Activated CD4-positive, alpha-beta T cell treated with anti-CD3 and anti-CD28 coated beads, Interleukin-2, Interleukin-6, amounts not matched to agents 100 ng/mL and 50 ng/mL, durations not matched to agents 16 hours and 8 hours (primary cell): Measurements from ENCODE around the gene REELD1.
A peak's percentile ranks its signal among the peaks of the same experiment; 100 is the strongest.

Experiments used
- DNase-seq: peaks from one replicate; pipeline ENCODE4 v3.0.0-alpha.2; 2020

REELD1 gene

DNA sequence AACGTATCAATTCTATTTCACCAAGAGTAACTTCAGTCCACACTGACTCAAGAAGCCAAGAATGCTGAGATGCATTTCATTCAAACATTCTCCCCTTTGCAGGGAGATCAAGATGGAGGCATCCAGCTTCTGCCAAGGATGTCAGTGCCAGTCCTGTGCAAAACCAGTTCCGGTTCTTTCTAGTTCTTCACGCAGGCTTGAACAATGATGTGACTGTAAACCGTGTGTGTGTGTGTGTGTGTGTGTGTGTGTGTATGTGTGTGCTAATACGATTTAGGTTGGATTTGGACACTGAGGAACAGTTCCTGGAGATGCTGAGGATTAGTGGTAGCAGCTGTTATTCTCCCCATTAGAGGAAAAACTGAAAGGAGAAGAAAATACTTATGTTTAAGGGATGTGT lies at the start of gene REELD1:
Gene REELD1, plus strand, starts transcription at position 301 of the 400 bp plus-strand sequence. CDS start 2,415 bp downstream, outside the sequence.
- DNase-seq: no peak

- DNase-seq: no peak
Measured at GRCh38 chr4:146165221-146165620, 49.1 kb upstream of the REELD1 start.

GRCh38 chr4:146165840-146166239 lies 48.5 kb upstream of the REELD1 start:
- DNase-seq: no peak

DNA sequence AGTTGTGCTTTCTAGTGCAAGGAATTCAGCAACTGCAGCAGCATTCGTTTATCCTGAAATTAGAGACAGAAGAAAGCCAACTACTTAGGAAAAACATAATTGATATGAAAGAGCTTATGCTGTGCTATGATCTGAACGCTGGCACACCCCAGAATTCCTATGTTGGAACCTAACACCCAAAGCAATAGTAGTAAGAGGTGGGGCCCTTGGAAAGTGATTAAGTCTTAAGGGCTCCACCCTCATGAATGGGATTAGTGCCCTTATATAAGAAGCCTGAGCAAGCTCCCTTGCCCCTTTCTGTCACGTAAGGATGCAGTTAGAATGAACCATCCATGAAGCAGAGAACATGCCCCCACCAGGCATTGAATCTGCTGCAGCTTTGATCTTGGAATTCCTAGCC lies 44.2 kb upstream of the REELD1 start:
- DNase-seq: no peak

GRCh38 chr4:146175541-146176453 lies 38.5 kb upstream of the REELD1 start, which contains the start of gene LSM6:
LSM6 (plus strand) TSS chr4:146175718; CDS start chr4:146182922, 7,204 bp downstream.
- peak; percentile 90 for DNase-seq

GRCh38 chr4:146176891-146177290 lies 37.4 kb upstream of the REELD1 start:
- no peak for DNase-seq

DNA sequence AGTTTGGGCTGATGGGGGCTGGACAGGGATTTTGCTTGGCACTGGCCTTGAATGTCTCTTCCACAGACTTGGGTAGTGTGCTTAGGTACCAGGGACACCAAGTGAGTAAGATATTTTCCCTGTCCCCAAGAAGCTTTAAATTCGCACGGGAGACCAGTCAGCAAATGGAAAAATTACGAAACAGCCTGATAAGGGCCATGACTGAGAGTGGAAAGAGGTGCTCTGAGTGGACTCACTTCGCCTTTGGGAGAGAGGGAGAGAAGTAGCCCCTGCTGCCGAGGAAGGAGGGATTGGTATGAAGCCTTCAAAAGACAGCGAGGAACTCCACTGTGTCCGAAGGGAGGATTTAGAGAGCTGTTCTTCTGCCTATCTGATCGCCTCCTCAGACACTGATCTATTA lies 36.2 kb upstream of the REELD1 start:
- no peak for DNase-seq

DNA sequence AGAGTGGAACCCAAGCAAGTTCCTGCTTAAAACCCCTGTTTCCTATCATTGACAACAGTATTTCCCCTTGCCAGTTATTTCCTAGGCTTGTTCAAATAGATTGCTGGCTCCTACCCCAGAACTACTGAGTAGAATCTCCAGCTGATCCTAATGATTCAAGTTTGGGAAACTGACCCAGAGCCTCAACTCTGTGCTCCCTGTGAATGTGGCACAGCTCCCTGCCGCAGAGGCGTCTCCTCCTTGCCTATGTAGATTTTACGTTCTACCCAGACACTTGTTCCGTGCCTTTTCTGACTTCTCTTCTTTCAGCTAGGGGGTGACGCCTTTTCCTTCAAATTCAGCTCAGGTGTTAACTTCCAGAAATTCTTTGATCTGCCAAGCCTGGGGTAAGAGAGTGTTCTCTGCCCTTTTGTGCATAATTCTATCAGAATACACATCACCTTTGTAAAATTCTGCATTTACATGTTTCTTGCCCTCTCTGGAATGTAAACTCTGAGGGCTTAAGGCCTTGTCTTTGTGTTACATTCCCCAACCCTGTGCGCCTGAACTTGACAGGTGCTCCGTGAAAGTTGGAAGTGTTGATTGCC lies 34.5 kb upstream of the REELD1 start:
- no peak for DNase-seq

DNA sequence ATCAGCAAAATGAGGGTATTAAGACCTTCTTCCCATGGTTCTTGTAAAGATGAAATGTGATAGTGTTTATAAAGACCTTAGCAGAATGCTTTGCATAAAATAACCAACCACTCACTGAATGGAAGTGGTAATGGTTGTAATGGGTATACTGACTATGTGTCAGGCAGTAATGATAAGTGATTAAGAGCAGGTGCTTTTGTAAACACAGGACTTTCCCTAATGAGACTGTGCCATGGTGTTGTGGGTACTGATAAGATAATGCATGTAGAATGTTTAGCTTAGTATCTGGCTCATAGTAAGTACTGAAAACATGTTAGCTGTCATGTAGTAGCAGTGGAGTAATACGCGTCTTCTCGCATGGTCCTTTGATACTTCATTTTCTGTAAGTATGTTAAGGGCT lies 31.9 kb upstream of the REELD1 start:
- no peak for DNase-seq

DNA sequence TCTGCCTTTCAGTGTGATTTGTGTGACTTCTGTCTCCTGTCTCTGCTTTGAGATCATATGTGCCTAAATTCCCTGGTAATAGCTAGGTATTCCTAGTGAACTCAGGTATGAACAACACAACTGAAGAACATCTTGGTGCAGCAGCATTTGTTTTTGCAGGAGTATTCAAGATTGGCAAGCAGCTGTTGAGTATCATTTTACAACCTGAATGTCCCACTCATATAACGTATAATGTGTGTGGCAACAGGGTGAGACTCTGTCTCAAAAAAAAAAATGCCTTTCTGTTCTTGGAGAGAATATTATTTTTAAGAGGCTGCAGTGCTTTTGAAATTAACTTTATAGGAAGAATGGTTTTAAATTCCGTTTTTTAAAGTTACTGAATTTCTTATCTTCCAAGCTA lies 31.1 kb upstream of the REELD1 start:
- DNase-seq: no peak

DNA sequence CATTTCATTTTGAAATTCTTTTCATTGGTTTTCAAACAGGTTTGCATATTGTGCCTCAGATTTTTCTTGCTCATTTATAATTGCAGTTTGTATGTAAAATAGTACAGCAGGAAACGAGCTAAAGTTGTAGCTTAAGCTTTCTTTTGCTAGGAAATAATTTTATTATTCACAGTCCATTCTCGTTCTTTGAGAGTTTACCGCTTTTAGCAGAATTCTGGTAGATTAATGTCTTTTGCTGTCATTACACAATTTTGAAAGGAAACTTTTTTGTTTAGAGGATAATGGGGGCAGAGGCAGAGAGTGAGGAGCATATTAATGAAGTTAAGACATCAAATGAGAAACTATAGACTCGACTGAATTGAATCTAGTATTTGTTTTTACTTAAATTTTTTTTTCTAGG lies 28.3 kb upstream of the REELD1 start:
- DNase-seq: no peak

DNA sequence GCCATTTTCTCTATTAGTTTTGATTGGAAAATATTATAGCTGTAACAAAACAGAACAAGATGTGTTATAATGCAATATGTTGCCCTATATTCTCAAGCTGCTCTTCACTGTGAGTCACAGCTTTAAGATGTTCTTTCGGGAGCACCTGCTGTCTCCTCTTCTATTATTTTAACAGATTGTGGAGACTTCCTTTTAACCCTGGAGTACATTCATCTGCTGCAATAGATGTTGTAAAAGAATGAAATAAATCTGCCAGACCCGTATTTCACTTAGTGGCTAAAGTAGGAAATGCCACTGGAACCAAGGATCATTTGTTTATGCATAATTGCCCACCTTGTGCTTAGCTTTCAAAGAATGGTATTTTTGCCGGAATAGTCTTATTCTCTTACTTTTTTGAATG lies 27.7 kb upstream of the REELD1 start:
- no peak for DNase-seq

- no peak for DNase-seq
Measured at GRCh38 chr4:146190456-146190855, 23.9 kb upstream of the REELD1 start.

GRCh38 chr4:146191766-146192458 lies 22.4 kb upstream of the REELD1 start:
- no peak for DNase-seq

GRCh38 chr4:146193628-146194027 lies 20.7 kb upstream of the REELD1 start:
- DNase-seq: no peak

DNA sequence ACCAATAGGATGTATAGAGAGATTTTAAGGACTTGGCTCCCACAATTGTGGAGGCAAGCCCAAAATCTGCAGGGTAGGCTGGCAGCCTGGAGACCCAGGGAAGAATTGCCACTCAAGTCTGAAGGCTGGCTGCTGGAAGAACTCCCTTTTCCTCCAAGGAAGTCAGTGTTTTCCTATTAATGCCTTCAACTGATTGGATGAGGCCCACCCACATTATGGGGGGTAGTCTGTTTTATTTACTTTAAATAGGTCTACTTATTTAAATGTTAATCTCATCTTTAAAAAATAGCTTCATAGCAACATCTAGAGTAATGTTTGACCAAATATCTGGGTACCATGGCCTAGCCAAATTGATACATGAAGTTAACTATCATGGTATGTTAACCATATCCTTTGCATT lies 20.1 kb upstream of the REELD1 start:
- DNase-seq: no peak

DNA sequence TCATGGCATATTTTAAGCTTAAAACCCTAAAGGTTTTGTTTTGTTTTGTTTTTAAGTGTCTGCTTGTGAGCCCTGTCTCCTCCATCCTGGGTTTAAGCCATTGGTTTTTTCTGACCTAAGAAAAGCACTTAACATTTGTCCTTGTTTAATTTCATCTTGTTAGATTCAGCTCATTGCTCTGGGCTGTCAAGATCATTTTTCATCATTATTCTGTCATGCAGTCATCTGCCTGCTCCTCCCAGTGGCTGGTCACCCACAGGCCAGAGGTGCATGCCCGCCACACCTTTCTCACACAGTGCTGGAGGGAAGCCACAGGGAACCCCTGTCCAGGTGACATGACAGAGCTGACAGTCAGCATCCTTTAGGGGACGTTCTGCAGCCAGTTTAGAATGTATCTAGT lies 11.7 kb upstream of the REELD1 start:
- DNase-seq: no peak

DNA sequence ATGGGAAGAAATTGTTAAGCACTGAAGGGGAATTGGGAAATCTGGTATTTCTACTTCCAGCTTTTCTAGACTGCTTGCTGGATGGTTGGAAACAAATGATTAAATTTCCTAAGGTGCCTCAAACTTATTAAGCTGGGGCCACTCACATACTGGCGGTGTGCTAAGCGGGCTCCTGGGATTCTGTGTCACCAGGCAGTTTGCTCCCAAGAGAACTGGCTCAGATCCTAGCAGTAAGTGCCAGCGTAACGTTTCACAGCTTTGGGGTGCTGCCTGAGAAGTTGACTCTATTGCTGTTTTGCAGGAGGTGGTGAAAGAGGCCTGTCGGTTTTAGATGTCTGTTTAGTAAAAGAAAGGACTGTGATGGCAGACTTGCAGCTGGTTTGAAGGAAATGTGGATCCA lies 6.9 kb upstream of the REELD1 start:
- no peak for DNase-seq

GRCh38 chr4:146210890-146211289 lies 3.4 kb upstream of the REELD1 start:
- no peak for DNase-seq

- DNase-seq: no peak
Measured at GRCh38 chr4:146211440-146211839, 2.9 kb upstream of the REELD1 start.

DNA sequence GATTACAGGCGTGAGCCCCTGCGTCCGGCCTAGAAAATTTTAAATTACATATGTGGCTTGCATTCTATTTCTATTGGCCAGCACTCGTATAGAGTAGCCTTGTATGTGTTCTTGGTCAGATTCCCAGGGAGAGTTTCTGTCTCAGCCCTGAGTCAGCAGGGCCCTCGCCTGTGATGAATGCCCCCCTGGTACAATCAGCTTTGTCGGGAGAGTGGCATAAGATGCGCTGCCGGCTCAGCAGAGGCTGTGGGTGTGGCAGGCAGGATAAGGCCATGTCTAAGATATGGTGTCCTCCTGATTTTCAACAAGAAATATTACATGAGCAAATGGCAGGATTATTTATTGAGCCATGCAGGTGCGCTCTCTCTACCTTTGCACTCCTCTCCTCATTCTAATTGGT lies 1.6 kb upstream of the REELD1 start:
- DNase-seq: no peak

GRCh38 chr4:146222313-146222712 lies 8.0 kb downstream of the REELD1 start:
- DNase-seq: no peak

GRCh38 chr4:146224326-146224966 lies 10.1 kb downstream of the REELD1 start:
- DNase-seq: no peak
